NK-92 treated with Interleukin-12 subunit alpha and Interleukin-12 subunit beta, amount 100 ng/mL, for 24 hours (cell line): ENCODE data around the gene STK32C.
"Not testable (repeated sequence)": the region's sequence is repeated elsewhere in the genome, so short reads cannot be mapped to it uniquely, and the experiment has no call there.

Experiments
- DNase-seq: peaks from one replicate; lab custom pipeline; 2025; lab: John Stamatoyannopoulos, UW

STK32C gene

GRCh38 chr10:132337854-132338253 lies 30.1 kb upstream of the STK32C start:
- DNase-seq = not testable (repeated sequence)

GRCh38 chr10:132336919-132337407 lies 29.2 kb upstream of the STK32C start:
- no peak for DNase-seq

GRCh38 chr10:132336064-132336746 lies 28.5 kb upstream of the STK32C start:
- no peak for DNase-seq

GRCh38 chr10:132335189-132336063 lies 27.7 kb upstream of the STK32C start:
- no peak for DNase-seq

- no peak for DNase-seq
Measured at GRCh38 chr10:132334631-132335188, 27.0 kb upstream of the STK32C start.

GRCh38 chr10:132333386-132333785 lies 25.6 kb upstream of the STK32C start:
- no peak for DNase-seq

GRCh38 chr10:132332433-132332754 lies 24.6 kb upstream of the STK32C start:
- no peak for DNase-seq

- peak; percentile 82 for DNase-seq
Measured at GRCh38 chr10:132331601-132332432, 24.1 kb upstream of the STK32C start, which contains the start of gene LRRC27. Gene LRRC27 (plus strand): TSS chr10:132332193. CDS start chr10:132333525, 1,332 bp downstream.

GRCh38 chr10:132330486-132330833 lies 22.7 kb upstream of the STK32C start:
- DNase-seq = no peak

GRCh38 chr10:132329565-132330485 lies 22.1 kb upstream of the STK32C start:
- no peak for DNase-seq

GRCh38 chr10:132328738-132329137 lies 21.0 kb upstream of the STK32C start:
- no peak for DNase-seq

- DNase-seq = no peak
Measured at GRCh38 chr10:132328106-132328505, 20.4 kb upstream of the STK32C start.

- no peak for DNase-seq
Measured at GRCh38 chr10:132326925-132327324, 19.2 kb upstream of the STK32C start.

GRCh38 chr10:132326344-132326889 lies 18.7 kb upstream of the STK32C start:
- no peak for DNase-seq

- no peak for DNase-seq
Measured at GRCh38 chr10:132324186-132324585, 16.4 kb upstream of the STK32C start.

- no peak for DNase-seq
Measured at GRCh38 chr10:132322586-132323048, 14.9 kb upstream of the STK32C start.

GRCh38 chr10:132321726-132322125 lies 14.0 kb upstream of the STK32C start:
- no peak for DNase-seq

GRCh38 chr10:132320654-132321469 lies 13.1 kb upstream of the STK32C start:
- DNase-seq = no peak

GRCh38 chr10:132319853-132320653 lies 12.3 kb upstream of the STK32C start:
- peak; percentile 33 for DNase-seq
